GM12878 (cell line): ENCODE results near the gene CWF19L2.

ENCODE experiments used
- EZH2 ChIP-seq: IDR thresholded peaks from 2 replicates; pipeline ENCODE4 v1.6.1; 2012; ENCODE audit warnings: low read depth, mild to moderate bottlenecking, control low read depth, inconsistent platforms, low read length, borderline replicate concordance; ENCODE audit not compliant: control insufficient read depth
- SMC3 ChIP-seq: IDR thresholded peaks from 2 replicates; pipeline ENCODE4 v1.6.1; 2011; ENCODE audit warnings: low read length, improper control_type of control experiment, borderline replicate concordance

- TF ChIP-seq SMC3 (no peak), EZH2 (no peak)
These were observed 17.9 kb downstream of the CWF19L2 start for GRCh38 chr11:107439586-107440167.
